Stimulated activated naive CD4-positive, alpha-beta T cell (primary cell): ENCODE results near the gene FAM83C.

Experiments used
- DNase-seq, 6 experiments: peaks; one replicate each; lab custom pipeline; 2025; lab: John Stamatoyannopoulos, UW

Gene FAM83C

GRCh38 chr20:35284267-35284991, 7.8 kb downstream of the FAM83C start, which contains the start of gene EIF6:
Gene EIF6, minus strand, starts transcription at chr20:35284772. Its CDS starts 285 bp downstream, at chr20:35284487.
- peak; percentile 19 to 61 (median 53) for DNase-seq

- DNase-seq: no peak
Observed at GRCh38 chr20:35283441-35284266, 8.6 kb downstream of the FAM83C start.

- no peak for DNase-seq
Observed at GRCh38 chr20:35281506-35282101, 10.6 kb downstream of the FAM83C start.

GRCh38 chr20:35280523-35280922, 11.7 kb downstream of the FAM83C start:
- no peak for DNase-seq

- DNase-seq: no peak
Observed at GRCh38 chr20:35279533-35280174, 12.6 kb downstream of the FAM83C start.

GRCh38 chr20:35279040-35279439, 13.2 kb downstream of the FAM83C start:
- no peak for DNase-seq

- DNase-seq: peak; percentile 76 to 87 (median 85)
Observed at GRCh38 chr20:35277531-35278395, 14.5 kb downstream of the FAM83C start, which contains the start of gene MMP24OS. Gene MMP24OS, minus strand, starts transcription at chr20:35278122. Its CDS starts 193 bp downstream, at chr20:35277929.

GRCh38 chr20:35277127-35277526, 15.1 kb downstream of the FAM83C start:
- DNase-seq: no peak

- DNase-seq: no peak
Observed at GRCh38 chr20:35276408-35276807, 15.8 kb downstream of the FAM83C start.

- no peak for DNase-seq
Observed at GRCh38 chr20:35275741-35276251, 16.4 kb downstream of the FAM83C start.

- no peak for DNase-seq
Observed at GRCh38 chr20:35274172-35275092, 17.8 kb downstream of the FAM83C start.

GRCh38 chr20:35273449-35274171, 18.6 kb downstream of the FAM83C start:
- DNase-seq: no peak

- no peak for DNase-seq
Observed at GRCh38 chr20:35271904-35272303, 20.3 kb downstream of the FAM83C start.

GRCh38 chr20:35271073-35271882, 20.9 kb downstream of the FAM83C start:
- DNase-seq: no peak

GRCh38 chr20:35270021-35270902, 22.0 kb downstream of the FAM83C start:
- no peak for DNase-seq

- DNase-seq: peak in 4 of 6 experiments; percentile 6 to 28 (median 24)
Observed at GRCh38 chr20:35269055-35269781, 23.0 kb downstream of the FAM83C start.
